Astrocyte (in vitro differentiated cells and primary cell): ENCODE data around the gene ZNF573. TPM values are rescaled to one million over a fixed set of nuclear protein-coding genes. Genes with fewer than 3 reads are reported as not detected.
A peak's percentile ranks its signal among the peaks of the same experiment; 100 is the strongest.

Source experiments
- DNase-seq: peaks from one replicate; pipeline ENCODE4 v3.0.0-alpha.2; 2010; ENCODE audit warnings: low read depth
- FAIRE-seq: peaks from 2 replicates; lab custom pipeline; 2011; peaks lifted over from hg19 to GRCh38; lab: Jason Lieb, UNC
- H2AFZ ChIP-seq: 2 replicates; pipeline ENCODE4 v1.6.0; 2012; ENCODE audit warnings: low read depth, low read length, inconsistent platforms
- H3K27ac ChIP-seq: 2 replicates; pipeline ENCODE4 v1.5.1; 2011; ENCODE audit warnings: low read depth, low read length, inconsistent platforms
- H3K27me3 ChIP-seq: 2 replicates; pipeline ENCODE4 v1.6.0; 2011; ENCODE audit warnings: low read length, inconsistent platforms; ENCODE audit not compliant: insufficient read depth
- H3K36me3 ChIP-seq: 2 replicates; pipeline ENCODE4 v1.5.1; 2011; ENCODE audit warnings: low read length, inconsistent platforms; ENCODE audit not compliant: insufficient read depth
- H3K4me1 ChIP-seq: 2 replicates; pipeline ENCODE4 v1.5.1; 2011; ENCODE audit warnings: low read length, inconsistent platforms; ENCODE audit not compliant: insufficient read depth
- H3K4me2 ChIP-seq: 2 replicates; pipeline ENCODE4 v1.6.0; 2012; ENCODE audit warnings: low read length, inconsistent platforms
- H3K4me3 ChIP-seq: 2 replicates; pipeline ENCODE4 v1.5.1; 2011; ENCODE audit warnings: low read depth, mild to moderate bottlenecking, low read length, inconsistent platforms; ENCODE audit not compliant: insufficient read depth
- H3K79me2 ChIP-seq: 2 replicates; pipeline ENCODE4 v1.6.0; 2012; ENCODE audit warnings: mild to moderate bottlenecking, low read length, inconsistent platforms; ENCODE audit not compliant: insufficient read depth
- H3K9ac ChIP-seq: 2 replicates; pipeline ENCODE4 v1.6.0; 2012; ENCODE audit warnings: mild to moderate bottlenecking, low read length, inconsistent platforms
- H3K9me3 ChIP-seq: 2 replicates; pipeline ENCODE4 v1.5.1; 2012; ENCODE audit warnings: low read depth, mild to moderate bottlenecking, low read length, inconsistent platforms; ENCODE audit not compliant: insufficient read depth
- H4K20me1 ChIP-seq: 2 replicates; pipeline ENCODE4 v1.6.0; 2012; ENCODE audit warnings: low read length, inconsistent platforms; ENCODE audit not compliant: insufficient read depth
- H3K27ac Mint-ChIP-seq: one replicate; pipeline ENCODE4 v1.8.0; 2021; ENCODE audit warnings: mild to moderate bottlenecking, mixed read lengths; ENCODE audit not compliant: unreplicated experiment
- H3K27me3 Mint-ChIP-seq: one replicate; pipeline ENCODE4 v1.8.0; 2021; ENCODE audit warnings: low read depth, mixed read lengths; ENCODE audit not compliant: unreplicated experiment
- H3K36me3 Mint-ChIP-seq: one replicate; pipeline ENCODE4 v1.8.0; 2021; ENCODE audit warnings: low read depth, mixed read lengths; ENCODE audit not compliant: unreplicated experiment
- H3K4me1 Mint-ChIP-seq: one replicate; pipeline ENCODE4 v1.8.0; 2021; ENCODE audit warnings: low read depth, mixed read lengths; ENCODE audit not compliant: unreplicated experiment
- H3K4me3 Mint-ChIP-seq: one replicate; pipeline ENCODE4 v1.8.0; 2021; ENCODE audit warnings: mild to moderate bottlenecking, moderate library complexity, mixed read lengths; ENCODE audit not compliant: unreplicated experiment
- H3K9me3 Mint-ChIP-seq: one replicate; pipeline ENCODE4 v1.8.0; 2021; ENCODE audit warnings: mild to moderate bottlenecking, mixed read lengths; ENCODE audit not compliant: unreplicated experiment
- EZH2 ChIP-seq: IDR thresholded peaks from 2 replicates; pipeline ENCODE4 v1.6.1; 2012; ENCODE audit warnings: mild to moderate bottlenecking, low read length, inconsistent platforms; ENCODE audit not compliant: insufficient read depth
- total RNA-seq: library from RNA; stranded (reverse); gene quantifications from 2 replicates; pipeline ENCODE4 v1.2.1, GENCODE V29; 2021
- TF ChIP-seq, protein P1 (sequence below): IDR thresholded peaks from 2 replicates; pipeline ENCODE4 v1.5.1; 2011; ENCODE audit warnings: low read depth, mild to moderate bottlenecking, inconsistent platforms, low read length, moderate library complexity; ENCODE audit not compliant: insufficient read depth

The ZNF573 gene
- total RNA-seq, 1 donor from 2014 or later: 8.6 TPM

DNA sequence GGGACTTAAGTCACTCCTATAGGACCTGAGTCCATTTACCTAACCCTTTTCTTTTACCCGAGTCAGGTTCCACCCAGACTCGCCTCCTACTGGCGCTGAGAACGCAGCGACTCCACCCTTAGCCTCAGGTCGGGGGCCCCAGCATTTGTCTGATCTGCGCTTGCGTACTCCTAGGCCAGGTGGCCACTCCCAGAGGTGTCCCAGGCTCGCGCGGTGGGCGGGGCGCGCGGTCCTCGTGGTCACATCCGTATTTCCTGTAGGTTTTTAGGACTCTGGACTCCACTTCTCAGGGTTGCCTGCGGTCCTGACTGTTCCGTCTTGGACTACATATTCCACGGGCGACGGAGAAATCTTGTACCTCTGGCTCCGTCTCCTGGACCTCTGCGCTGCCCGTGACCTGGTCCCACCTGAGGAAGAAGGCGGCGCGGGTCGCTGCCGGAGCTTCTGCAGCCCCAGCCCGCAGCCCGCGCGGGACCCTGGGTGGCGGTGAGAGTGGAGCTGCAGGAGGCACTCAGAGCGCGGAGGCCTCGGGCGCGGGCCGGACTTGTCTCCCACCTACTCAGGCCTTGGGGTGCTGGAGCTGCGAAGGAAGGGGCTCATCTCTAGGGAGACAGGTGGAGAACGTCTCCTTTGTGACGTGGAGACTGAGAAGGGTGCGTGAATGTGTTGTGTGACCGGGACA lies 11.0 kb upstream of the ZNF573 start:
- H3K27me3 ChIP-seq: no peaks in the 10 kb centered on the region
- no peaks in the 10 kb centered on the region for H3K36me3 ChIP-seq
- TF ChIP-seq, protein P1, sequence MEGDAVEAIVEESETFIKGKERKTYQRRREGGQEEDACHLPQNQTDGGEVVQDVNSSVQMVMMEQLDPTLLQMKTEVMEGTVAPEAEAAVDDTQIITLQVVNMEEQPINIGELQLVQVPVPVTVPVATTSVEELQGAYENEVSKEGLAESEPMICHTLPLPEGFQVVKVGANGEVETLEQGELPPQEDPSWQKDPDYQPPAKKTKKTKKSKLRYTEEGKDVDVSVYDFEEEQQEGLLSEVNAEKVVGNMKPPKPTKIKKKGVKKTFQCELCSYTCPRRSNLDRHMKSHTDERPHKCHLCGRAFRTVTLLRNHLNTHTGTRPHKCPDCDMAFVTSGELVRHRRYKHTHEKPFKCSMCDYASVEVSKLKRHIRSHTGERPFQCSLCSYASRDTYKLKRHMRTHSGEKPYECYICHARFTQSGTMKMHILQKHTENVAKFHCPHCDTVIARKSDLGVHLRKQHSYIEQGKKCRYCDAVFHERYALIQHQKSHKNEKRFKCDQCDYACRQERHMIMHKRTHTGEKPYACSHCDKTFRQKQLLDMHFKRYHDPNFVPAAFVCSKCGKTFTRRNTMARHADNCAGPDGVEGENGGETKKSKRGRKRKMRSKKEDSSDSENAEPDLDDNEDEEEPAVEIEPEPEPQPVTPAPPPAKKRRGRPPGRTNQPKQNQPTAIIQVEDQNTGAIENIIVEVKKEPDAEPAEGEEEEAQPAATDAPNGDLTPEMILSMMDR: no peak
- no peak for TF ChIP-seq EZH2
- H3K4me3 Mint-ChIP-seq: no peak overlapping the region
- H3K4me2 ChIP-seq: no peak overlapping the region
- FAIRE-seq: no peak
- H3K79me2 ChIP-seq: no peaks in the 10 kb centered on the region
- no peak overlapping the region for H3K9ac ChIP-seq
- no peak overlapping the region for H3K4me3 ChIP-seq
- H3K36me3 Mint-ChIP-seq: peaks cover 6% of the 10 kb centered on the region
- H3K9me3 Mint-ChIP-seq: peaks cover 30% of the 10 kb centered on the region
- no peaks in the 10 kb centered on the region for H3K4me1 ChIP-seq
- H3K4me1 Mint-ChIP-seq: no peaks in the 10 kb centered on the region
- H2AFZ ChIP-seq: no peak overlapping the region
- H3K27me3 Mint-ChIP-seq: no peaks in the 10 kb centered on the region
- no peak overlapping the region for H3K27ac Mint-ChIP-seq
- H3K9me3 ChIP-seq: peaks cover 16% of the 10 kb centered on the region
- no peaks in the 10 kb centered on the region for H4K20me1 ChIP-seq
- no peak for DNase-seq
- H3K27ac ChIP-seq: no peak overlapping the region

GRCh38 chr19:37778613-37779126 lies 716 bp downstream of the ZNF573 start:
- no peaks in the 10 kb centered on the region for H3K9me3 ChIP-seq
- peaks cover 15% of the 10 kb centered on the region for H3K79me2 ChIP-seq
- no peaks in the 10 kb centered on the region for H3K4me1 Mint-ChIP-seq
- H3K27me3 Mint-ChIP-seq: no peaks in the 10 kb centered on the region
- no peak for FAIRE-seq
- H3K9me3 Mint-ChIP-seq: peaks cover 7% of the 10 kb centered on the region
- no peaks in the 10 kb centered on the region for H4K20me1 ChIP-seq
- H2AFZ ChIP-seq: peak overlapping the region; percentile 99
- H3K27me3 ChIP-seq: no peaks in the 10 kb centered on the region
- H3K27ac ChIP-seq: no peak overlapping the region
- H3K4me2 ChIP-seq: peak overlapping the region; percentile 98
- peak overlapping the region; percentile 87 for H3K9ac ChIP-seq
- peak overlapping the region; percentile 88 for H3K4me3 ChIP-seq
- H3K36me3 Mint-ChIP-seq: peaks cover 2% of the 10 kb centered on the region
- peak overlapping the region; percentile 96 for H3K27ac Mint-ChIP-seq
- peak; percentile 9 for DNase-seq
- H3K36me3 ChIP-seq: no peaks in the 10 kb centered on the region
- no peak for TF ChIP-seq EZH2
- TF ChIP-seq, protein P1: no peak
- H3K4me1 ChIP-seq: peaks cover 6% of the 10 kb centered on the region
- H3K4me3 Mint-ChIP-seq: peak overlapping the region; percentile 93

- H3K36me3 Mint-ChIP-seq: peaks cover 19% of the 10 kb centered on the region
These were observed 8.4 kb downstream of the ZNF573 start for GRCh38 chr19:37770985-37771384.

More at GRCh38 chr19:37770985-37771384, 8.4 kb downstream of the ZNF573 start:
- Mint-ChIP-seq H3K4me1 (no peaks in the 10 kb centered on the region), H3K9me3 (peaks cover 6% of the 10 kb centered on the region), H3K4me3 (no peak overlapping the region), H3K27ac (no peak overlapping the region), H3K27me3 (no peaks in the 10 kb centered on the region)
- Histone ChIP-seq H3K9me3 (no peaks in the 10 kb centered on the region), H3K4me1 (no peaks in the 10 kb centered on the region), H3K4me3 (no peak overlapping the region), H3K36me3 (no peaks in the 10 kb centered on the region), H3K79me2 (peaks cover 3% of the 10 kb centered on the region), H3K27me3 (no peaks in the 10 kb centered on the region), H3K27ac (no peak overlapping the region), H4K20me1 (no peaks in the 10 kb centered on the region), H2AFZ (no peak overlapping the region), H3K9ac (no peak overlapping the region), H3K4me2 (no peak overlapping the region)
- no peak for FAIRE-seq
- TF ChIP-seq, protein P1: no peak
- TF ChIP-seq EZH2: no peak
- DNase-seq: no peak
